Activated CD4-positive, alpha-beta T cell treated with anti-CD3 and anti-CD28 coated beads, Interleukin-2, Interleukin-4, amounts not matched to agents 100 ng/mL and 50 ng/mL, durations not matched to agents 16 hours and 8 hours (primary cell): ENCODE measurements around the gene PCCA.
"Not testable (repeated sequence)": the region's sequence is repeated elsewhere in the genome, so short reads cannot be mapped to it uniquely, and the experiment has no call there.

Experiments used
- DNase-seq: peaks from one replicate; pipeline ENCODE4 v3.0.0-alpha.2; 2020; ENCODE audit warnings: low spot score

The PCCA gene

GRCh38 chr13:100510208-100510957, 421.5 kb downstream of the PCCA start:
- no peak for DNase-seq

- no peak for DNase-seq
These were observed 422.6 kb downstream of the PCCA start for GRCh38 chr13:100511466-100511865.

- no peak for DNase-seq
These were observed 423.5 kb downstream of the PCCA start for GRCh38 chr13:100512422-100512821.

GRCh38 chr13:100513171-100513570, 424.3 kb downstream of the PCCA start:
- no peak for DNase-seq

- no peak for DNase-seq
These were observed 425.2 kb downstream of the PCCA start for GRCh38 chr13:100513987-100514670.

- peak; percentile 73 for DNase-seq
These were observed 426.0 kb downstream of the PCCA start for GRCh38 chr13:100514788-100515409.

GRCh38 chr13:100515410-100515800, 426.5 kb downstream of the PCCA start:
- DNase-seq = no peak

- no peak for DNase-seq
These were observed 428.2 kb downstream of the PCCA start for GRCh38 chr13:100517135-100517534.

- DNase-seq = peak; percentile 67
These were observed 428.8 kb downstream of the PCCA start for GRCh38 chr13:100517728-100518127.

- DNase-seq = no peak
These were observed 429.6 kb downstream of the PCCA start for GRCh38 chr13:100518394-100519062.

- DNase-seq = no peak
These were observed 430.7 kb downstream of the PCCA start for GRCh38 chr13:100519626-100520025.

- DNase-seq = no peak
These were observed 432.3 kb downstream of the PCCA start for GRCh38 chr13:100520936-100521850.

- DNase-seq = no peak
These were observed 433.1 kb downstream of the PCCA start for GRCh38 chr13:100521851-100522617.

- no peak for DNase-seq
These were observed 433.9 kb downstream of the PCCA start for GRCh38 chr13:100522618-100523309.

GRCh38 chr13:100523411-100523810, 434.5 kb downstream of the PCCA start:
- no peak for DNase-seq

GRCh38 chr13:100523981-100524386, 435.1 kb downstream of the PCCA start:
- DNase-seq = no peak

- DNase-seq = not testable (repeated sequence)
These were observed 435.8 kb downstream of the PCCA start for GRCh38 chr13:100524688-100525087.

GRCh38 chr13:100525453-100526317, 436.8 kb downstream of the PCCA start:
- DNase-seq = no peak
